CD4-positive, alpha-beta T cell treated with Interleukin-12 subunit alpha and Interleukin-12 subunit beta, for 1 hour (primary cell): ENCODE data around the gene RIN3.

Experiments used
- DNase-seq: peaks from one replicate; pipeline ENCODE4 v3.0.0-alpha.2; 2020

RIN3 gene

GRCh38 chr14:92556863-92557543 lies 43.4 kb downstream of the RIN3 start:
- no peak for DNase-seq

GRCh38 chr14:92557544-92557912 lies 43.9 kb downstream of the RIN3 start:
- DNase-seq: no peak

GRCh38 chr14:92558319-92558718 lies 44.7 kb downstream of the RIN3 start:
- DNase-seq: no peak

- no peak for DNase-seq
Measured at GRCh38 chr14:92559486-92559885, 45.9 kb downstream of the RIN3 start.

- DNase-seq: peak; percentile 47
Measured at GRCh38 chr14:92560106-92560865, 46.7 kb downstream of the RIN3 start.

GRCh38 chr14:92561906-92562479 lies 48.4 kb downstream of the RIN3 start:
- DNase-seq: no peak

- no peak for DNase-seq
Measured at GRCh38 chr14:92563359-92563758, 49.8 kb downstream of the RIN3 start.

- no peak for DNase-seq
Measured at GRCh38 chr14:92563765-92564285, 50.2 kb downstream of the RIN3 start.

- no peak for DNase-seq
Measured at GRCh38 chr14:92564344-92565039, 50.9 kb downstream of the RIN3 start.

- no peak for DNase-seq
Measured at GRCh38 chr14:92565040-92565717, 51.6 kb downstream of the RIN3 start.

GRCh38 chr14:92565718-92566115 lies 52.1 kb downstream of the RIN3 start:
- no peak for DNase-seq

GRCh38 chr14:92567173-92567725 lies 53.7 kb downstream of the RIN3 start:
- DNase-seq: no peak

- peak; percentile 58 for DNase-seq
Measured at GRCh38 chr14:92568621-92569479, 55.3 kb downstream of the RIN3 start.

- no peak for DNase-seq
Measured at GRCh38 chr14:92570674-92571262, 57.2 kb downstream of the RIN3 start.

GRCh38 chr14:92572050-92572449 lies 58.5 kb downstream of the RIN3 start:
- DNase-seq: no peak

GRCh38 chr14:92573761-92574498 lies 60.3 kb downstream of the RIN3 start:
- no peak for DNase-seq

GRCh38 chr14:92575061-92575747 lies 61.6 kb downstream of the RIN3 start:
- no peak for DNase-seq

- DNase-seq: no peak
Measured at GRCh38 chr14:92575748-92576303, 62.2 kb downstream of the RIN3 start.

GRCh38 chr14:92577321-92577742 lies 63.8 kb downstream of the RIN3 start:
- DNase-seq: peak; percentile 53
